Measurements from ENCODE around the gene CACNA1G.

Gene CACNA1G

DNA sequence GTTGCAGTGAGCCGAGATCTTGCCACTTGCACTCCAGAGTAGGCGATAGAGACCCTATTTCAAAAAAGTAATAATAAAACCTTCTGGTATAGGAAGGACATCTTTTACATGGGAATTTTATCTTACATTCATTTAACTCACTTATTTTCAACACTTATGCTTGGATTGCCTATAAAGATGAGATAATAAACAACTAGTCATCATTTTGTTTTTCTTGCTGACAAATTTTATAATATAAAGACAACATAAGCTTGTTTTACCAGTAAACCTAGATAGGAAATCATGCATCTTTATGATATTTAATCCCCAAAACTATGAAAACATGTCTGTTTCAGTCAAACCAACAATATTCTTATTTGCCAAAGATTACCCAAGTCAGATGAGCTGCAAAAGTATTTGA is 91.1 kb downstream of the CACNA1G start:
- DNase-seq (ENCODE audit: low read depth in 2 of 2) = no peak

DNA sequence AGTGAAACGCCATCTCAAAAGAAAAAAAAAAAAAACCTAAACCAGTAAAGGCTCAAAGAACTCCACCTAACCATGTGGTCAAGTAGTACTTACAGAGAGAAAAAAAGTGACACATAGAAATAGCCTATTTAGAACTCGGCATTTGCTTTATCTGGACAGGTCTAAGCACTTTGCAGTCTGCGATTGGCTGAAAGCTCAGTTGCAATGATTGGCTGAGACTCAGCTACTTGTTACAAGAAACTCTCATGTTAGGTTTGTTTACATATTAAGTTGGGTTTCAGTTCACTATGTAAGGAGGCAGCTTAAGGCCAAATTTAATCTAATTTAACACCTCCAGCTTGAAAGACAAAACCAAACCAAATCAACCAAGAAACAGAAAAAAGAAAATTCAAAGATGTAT is 93.2 kb downstream of the CACNA1G start:
- no peak for DNase-seq (ENCODE audit: low read depth in 2 of 2)

DNA sequence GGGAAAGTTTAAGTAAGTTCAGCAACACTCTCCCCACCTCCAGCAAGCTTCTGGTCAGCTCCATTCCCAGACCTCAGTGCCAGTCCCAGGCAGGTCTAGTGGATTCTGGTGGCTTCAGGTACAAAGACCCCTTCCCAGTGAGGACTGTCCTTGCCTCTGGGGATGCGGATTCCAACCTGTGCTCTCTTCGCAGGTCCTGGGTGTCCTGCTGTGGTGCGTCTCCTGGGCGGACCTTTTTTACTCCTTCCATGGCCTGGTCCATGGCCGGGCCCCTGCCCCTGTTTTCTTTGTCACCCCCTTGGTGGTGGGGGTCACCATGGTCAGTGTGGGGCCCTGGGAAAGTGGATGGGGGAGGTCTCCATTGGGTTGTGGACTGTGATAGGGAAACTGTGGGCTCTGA is 96.0 kb downstream of the CACNA1G start:
- DNase-seq (ENCODE audit: low read depth in 2 of 2) = no peak

DNA sequence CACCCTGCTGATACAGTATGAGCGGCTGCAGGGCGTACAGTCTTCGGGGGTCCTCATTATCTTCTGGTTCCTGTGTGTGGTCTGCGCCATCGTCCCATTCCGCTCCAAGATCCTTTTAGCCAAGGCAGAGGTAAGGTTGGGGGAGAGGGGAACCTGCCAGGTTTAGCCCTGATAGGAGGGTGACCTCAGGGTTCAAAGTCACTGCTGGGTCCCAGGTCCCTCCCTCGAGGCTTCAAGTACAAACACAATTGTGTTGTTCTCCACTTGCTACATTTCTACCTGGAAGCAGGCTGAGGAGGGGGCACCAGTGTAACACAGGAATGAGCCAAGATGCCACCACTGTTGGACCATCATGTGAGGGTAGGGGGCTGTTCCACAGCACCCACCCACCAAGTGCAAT is 96.5 kb downstream of the CACNA1G start:
- DNase-seq (ENCODE audit: low read depth in 2 of 2) = no peak

DNA sequence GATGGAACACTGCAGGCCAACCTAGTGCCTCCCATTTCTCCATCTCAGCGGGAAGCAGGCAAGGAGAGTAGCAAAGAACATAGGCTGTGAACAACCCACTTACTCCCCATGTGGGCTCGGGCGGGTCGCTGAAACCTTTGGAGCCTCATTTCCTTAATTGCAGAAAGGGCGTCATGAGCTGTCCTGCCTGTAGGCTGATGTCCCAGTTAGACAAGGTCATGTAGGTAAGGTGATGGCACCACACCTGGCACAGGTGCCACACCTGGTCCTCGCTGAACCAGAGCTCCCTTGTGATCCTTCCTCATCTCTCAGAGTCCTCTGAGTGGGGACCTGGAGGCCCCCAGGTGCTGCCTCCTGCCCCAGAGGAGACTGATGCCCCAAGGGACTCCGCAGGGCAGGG is 97.1 kb downstream of the CACNA1G start:
- DNase-seq (ENCODE audit: low read depth in 2 of 2) = no peak

DNA sequence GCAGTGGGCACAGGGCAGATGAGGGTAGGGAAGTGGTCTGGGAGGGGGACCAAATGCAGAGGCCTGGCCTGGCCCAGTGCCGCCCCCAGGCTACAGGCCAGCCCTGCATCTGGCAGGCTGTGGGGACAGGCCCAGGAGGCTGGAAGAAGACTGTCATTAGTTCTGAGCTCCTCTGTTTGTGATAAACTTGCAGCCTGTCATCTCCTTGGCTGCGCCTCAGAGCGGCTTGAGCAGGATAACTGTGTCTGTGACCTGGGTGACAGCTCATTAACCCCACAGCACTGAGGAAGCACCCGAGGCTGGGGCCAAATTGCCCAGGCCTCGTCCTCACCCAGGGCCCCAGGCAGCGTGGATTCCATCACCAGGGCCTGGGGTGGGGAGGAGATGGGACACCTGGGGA is 98.1 kb downstream of the CACNA1G start:
- no peak for DNase-seq (ENCODE audit: low read depth in 2 of 2)

DNA sequence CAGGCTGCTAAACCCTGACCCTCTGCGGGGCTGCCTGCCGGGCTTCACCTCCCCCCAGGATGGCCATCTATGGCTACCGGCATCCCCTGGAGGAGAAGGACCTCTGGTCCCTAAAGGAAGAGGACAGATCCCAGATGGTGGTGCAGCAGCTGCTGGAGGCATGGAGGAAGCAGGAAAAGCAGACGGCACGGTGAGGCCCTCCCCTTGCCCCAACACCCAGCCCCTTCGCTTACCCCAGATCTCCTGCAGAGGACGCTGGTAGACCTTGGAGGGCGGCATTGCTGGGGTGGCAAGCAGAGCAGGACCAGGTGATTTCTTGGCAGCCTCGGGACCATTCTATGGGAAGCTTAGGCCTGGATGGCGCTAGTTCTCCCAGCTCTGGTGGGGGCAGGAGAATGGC is 98.7 kb downstream of the CACNA1G start:
- no peak for DNase-seq (ENCODE audit: low read depth in 2 of 2)

DNA sequence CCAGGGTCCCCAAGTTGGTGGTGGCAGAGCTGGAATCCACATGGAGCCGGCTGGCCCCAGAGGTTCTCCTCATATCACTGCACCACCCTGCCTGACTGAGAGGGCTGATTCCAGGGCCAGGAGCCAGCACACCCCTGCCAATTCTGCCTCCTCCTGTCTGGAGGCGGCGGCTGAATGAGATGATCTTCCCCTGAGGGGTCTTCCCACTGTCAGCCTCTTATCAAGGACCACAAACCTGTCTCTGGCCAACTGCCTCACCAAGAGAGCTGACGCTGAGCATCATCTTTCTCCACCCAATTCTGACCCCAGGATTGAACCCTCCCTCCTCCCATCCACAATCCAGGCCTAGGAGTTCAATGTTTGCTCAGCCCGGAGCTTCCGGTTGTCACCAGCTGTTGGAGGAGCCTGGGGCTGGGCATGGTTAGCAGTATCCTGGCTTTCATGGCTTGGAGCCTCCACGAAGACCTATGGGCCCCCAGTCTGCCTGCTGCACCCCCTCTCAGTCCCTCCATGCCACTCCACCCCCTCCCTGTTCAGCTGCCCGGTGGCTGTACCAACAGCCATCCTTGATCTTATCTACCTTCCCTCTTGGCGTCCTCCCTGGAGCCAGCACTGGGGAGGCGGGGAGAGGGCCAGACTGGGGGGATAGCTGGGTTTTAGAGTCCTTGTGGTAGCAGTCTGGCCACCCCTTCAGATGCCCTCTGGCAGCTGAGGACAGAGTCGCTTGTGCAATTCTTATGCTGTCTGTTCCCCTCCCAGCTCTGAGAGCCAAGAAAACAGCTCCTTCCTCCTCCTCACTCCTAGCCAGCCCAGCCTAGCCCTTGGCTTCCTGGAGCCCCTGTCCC is 99.7 kb downstream of the CACNA1G start:
- DNase-seq (ENCODE audit: low read depth in 2 of 2) = no peak

DNA sequence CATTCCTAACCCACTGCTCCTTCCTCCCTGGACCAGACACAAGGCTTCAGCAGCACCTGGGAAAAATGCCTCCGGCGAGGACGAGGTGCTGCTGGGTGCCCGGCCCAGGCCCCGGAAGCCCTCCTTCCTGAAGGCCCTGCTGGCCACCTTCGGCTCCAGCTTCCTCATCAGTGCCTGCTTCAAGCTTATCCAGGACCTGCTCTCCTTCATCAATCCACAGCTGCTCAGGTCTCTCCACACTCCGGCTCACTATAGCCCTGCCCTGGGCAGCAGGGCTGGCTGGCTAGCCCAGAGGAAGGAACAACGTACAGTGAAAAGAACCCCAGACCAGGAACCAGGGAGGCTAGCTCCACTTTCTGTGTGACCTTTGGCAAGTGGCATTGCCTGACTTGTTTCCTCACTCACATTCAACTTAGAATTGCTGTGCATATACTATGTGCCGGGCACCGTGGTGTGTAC is 100.4 kb downstream of the CACNA1G start:
- no peak for DNase-seq (ENCODE audit: low read depth in 2 of 2)

DNA sequence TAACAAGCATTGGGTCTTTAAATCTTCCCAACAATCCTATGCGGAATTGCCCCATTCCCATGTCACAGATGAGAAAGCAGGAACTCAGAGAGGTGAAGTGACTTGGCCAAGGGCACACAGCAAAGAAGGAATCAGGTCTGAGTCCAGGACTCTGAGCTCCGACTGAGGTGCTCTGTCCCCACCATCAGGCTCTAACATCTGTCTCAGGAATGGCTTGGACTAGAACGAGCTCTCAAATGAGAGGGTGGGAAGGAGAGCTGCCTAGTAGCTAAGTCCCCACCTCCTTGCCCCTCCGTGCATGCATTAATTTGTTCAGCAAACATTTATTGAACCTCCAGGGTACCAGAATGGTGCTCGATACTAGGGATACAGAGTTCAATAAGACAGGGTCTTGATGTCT is 100.8 kb downstream of the CACNA1G start:
- no peak for DNase-seq (ENCODE audit: low read depth in 2 of 2)

DNA sequence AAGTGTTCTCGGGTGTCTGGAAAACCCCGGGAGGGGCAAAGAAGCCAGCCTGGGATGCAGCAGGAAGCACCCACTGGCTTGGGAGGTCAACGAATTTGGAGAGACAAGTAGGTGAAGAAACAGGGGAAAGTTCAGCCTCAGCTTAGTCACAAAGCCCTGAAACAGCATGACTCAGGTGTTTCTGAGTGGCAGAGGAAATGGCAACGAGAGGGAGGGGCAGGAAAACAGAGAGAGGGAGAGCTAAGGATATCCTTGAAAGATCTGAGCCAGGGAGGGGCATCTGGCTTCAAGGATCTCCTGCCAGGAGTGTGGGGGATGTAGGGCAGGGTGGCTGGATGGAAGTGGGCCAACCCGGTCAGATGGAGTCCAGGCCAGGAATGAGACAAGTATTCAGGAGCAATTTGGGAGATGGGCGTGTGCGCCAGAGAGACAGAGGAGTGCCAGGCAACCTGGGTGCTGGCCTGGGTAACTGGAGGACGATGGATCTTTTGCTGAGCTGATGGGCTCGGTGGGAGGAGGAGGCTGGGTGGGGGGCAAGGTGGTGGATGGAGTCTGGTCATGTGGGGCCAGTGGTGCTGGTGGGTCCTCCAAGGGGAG is 101.4 kb downstream of the CACNA1G start:
- peak; percentile 6 to 32 for DNase-seq (ENCODE audit: low read depth in 2 of 2)

DNA sequence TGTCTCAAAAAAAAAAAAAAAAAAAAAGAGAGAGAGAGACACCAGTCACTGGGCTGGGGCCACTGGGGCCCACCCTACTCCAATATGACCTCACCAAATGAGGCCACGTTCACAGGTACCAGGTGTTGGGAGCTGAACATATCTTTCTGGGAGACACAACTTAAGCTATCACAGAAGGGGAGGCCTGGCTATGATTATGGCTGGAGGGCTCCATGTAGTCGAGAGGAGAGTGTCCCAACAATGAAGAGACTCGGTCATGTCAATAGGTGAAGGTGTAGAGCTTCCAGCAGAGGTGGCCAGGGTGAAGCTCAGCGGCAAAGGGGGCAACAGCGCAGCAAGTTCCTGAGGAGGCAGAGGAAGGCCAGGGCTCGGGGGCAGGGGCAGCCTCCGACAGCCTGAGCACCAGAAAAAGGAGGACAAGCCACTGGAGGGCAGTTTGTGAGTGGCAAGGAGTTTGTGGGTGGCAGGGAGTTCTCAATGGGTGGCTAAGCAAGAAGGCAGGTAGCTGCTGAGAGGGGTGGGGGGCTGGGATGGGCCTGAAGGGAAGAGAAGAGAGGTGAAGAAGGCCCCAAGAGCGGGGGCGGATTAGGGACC is 102.2 kb downstream of the CACNA1G start:
- DNase-seq (ENCODE audit: low read depth in 2 of 2) = no peak

DNA sequence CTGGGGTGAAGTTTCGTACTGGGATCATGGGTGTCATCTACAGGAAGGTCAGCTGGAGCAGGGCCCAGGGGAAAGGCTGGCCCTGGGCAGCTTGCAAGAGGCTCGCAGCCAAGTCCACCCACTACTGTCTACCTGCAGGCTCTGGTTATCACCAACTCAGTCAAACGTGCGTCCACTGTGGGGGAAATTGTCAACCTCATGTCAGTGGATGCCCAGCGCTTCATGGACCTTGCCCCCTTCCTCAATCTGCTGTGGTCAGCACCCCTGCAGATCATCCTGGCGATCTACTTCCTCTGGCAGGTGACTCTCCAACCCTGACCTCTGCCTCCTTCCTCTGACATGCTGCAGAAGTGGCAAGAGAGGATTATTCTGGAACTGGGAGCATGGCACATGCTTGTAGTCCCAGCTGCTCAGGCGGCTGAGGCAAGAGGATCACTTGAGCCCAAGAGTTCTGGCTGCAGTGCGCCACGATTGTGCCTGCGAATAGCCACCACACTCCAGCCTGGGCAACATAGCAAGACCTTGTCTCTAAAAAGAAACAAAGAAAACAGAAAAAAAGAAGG is 103.4 kb downstream of the CACNA1G start:
- no peak for DNase-seq (ENCODE audit: low read depth in 2 of 2)

DNA sequence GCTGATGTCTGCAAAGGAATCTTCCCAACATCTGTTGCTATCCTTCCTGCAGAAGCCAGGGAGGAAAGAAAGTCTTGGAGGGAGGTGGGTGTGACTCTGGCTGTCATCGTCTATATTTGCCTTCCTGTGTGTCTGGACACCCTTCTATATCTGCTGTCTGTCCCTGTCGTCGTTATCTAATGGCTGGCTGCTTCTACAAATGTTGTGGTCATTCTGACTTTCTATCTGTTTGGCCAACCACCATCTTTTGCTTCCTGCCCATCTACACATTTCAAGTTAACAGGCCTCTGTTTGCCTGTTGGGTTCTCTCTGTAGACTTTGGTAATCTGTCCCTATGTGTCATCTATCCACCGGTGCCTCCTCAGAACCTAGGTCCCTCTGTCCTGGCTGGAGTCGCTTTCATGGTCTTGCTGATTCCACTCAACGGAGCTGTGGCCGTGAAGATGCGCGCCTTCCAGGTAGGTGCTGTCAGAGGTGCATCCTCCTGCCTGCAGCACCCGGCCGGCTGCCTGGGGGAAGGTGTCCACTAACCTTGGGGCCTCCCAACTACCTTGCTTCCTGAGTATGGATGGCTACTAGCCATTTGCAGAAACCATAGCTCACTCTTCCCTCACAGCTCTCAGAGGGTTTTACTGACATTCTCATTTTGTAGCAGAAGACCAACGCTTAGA is 104.4 kb downstream of the CACNA1G start:
- no peak for DNase-seq (ENCODE audit: low read depth in 2 of 2)

DNA sequence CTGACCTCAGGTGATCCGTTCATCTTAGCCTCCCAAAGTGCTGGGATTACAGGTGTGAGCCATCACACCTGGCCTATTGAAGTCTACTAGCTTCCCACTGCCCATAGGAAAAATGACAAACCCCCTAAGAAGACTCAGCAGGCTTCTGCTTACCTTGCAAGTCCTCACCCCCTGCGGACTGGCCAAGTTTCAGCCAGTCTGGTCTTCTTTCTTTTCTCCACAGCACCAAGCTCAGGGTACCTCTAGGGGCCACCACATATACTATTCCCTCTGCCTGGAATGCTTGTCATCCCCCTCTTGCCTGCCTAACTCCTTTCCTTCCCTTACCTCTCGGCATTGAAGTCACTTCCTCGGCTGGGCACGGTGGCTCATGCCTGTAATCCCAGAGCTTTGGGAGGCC is 105.3 kb downstream of the CACNA1G start:
- DNase-seq (ENCODE audit: low read depth in 2 of 2) = no peak

DNA sequence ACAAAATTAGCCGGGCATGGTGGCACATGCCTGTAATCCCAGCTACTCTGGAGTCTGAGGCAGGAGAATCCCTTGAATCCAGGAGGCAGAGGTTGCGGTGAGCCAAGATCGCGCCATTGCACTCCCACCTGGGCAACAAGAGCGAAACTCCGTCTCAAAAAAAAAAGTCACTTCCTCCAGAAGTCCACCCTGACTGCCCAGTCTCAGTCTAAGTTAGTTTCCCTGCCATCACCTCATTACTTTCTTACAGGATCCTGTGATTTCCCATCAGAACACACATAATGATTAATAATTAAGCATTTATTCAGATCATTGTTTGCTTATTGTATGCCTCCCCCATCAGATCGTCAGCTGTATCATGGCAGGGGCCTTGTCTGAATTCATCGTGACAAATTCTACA is 105.8 kb downstream of the CACNA1G start:
- no peak for DNase-seq (ENCODE audit: low read depth in 2 of 2)

DNA sequence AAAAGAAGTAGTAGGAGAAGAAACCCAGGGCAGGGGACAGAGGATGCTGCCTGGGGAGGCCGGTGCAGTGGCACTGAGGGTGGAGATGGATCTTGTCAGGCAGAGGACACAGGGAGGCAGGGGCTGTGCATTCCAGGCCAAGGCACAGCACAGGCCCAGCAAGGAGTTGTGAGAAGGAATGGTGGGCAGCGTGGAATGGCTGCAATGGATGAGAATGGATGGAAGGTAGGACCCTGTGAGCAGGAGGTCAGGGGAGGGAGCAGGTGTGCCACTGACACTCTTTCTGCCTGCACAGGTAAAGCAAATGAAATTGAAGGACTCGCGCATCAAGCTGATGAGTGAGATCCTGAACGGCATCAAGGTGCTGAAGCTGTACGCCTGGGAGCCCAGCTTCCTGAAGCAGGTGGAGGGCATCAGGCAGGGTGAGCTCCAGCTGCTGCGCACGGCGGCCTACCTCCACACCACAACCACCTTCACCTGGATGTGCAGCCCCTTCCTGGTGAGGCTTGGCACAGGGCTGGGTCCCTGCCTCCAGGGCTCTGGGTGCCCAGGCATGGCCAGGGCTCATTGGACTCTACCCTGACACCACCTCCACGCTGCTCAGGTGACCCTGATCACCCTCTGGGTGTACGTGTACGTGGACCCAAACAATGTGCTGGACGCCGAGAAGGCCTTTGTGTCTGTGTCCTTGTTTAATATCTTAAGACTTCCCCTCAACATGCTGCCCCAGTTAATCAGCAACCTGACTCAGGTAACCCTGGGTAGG is 106.9 kb downstream of the CACNA1G start:
- DNase-seq (ENCODE audit: low read depth in 2 of 2) = no peak

DNA sequence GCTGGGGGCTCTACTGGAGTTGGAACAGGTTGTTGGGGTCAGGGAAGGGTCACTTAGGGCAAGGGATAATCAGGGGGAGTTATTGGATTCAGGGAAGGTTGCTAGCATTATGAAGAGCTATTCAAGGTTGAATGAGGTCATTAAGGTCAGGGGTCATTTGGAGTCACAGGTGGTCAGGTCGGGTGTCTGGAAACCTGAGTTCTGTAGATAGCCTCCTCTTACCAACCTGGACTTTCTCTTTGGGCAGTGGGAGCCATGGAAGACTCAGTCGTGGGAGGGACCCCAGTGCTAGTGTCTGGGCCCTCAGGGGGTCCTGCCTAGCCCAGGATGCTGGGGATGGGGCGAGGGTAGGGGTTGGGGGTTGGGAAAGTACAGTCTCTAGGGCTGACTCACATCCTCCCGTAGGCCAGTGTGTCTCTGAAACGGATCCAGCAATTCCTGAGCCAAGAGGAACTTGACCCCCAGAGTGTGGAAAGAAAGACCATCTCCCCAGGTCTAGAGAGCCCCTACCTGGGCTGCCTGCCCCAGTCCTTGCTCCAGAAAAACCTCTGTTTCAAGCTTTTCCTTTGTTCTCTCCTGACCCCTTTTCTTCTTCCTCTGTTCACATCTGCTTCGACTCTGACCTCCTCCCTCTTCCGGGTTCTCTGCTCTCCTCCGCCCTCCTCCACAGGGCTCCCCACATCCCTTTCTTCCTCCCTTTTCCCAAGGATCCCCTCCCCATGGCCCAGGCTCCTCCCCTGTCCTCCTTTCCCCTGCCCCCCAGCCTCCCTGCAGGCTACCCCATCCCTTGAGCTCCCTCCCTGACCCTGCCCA is 107.7 kb downstream of the CACNA1G start:
- no peak for DNase-seq (ENCODE audit: low read depth in 2 of 2)

DNA sequence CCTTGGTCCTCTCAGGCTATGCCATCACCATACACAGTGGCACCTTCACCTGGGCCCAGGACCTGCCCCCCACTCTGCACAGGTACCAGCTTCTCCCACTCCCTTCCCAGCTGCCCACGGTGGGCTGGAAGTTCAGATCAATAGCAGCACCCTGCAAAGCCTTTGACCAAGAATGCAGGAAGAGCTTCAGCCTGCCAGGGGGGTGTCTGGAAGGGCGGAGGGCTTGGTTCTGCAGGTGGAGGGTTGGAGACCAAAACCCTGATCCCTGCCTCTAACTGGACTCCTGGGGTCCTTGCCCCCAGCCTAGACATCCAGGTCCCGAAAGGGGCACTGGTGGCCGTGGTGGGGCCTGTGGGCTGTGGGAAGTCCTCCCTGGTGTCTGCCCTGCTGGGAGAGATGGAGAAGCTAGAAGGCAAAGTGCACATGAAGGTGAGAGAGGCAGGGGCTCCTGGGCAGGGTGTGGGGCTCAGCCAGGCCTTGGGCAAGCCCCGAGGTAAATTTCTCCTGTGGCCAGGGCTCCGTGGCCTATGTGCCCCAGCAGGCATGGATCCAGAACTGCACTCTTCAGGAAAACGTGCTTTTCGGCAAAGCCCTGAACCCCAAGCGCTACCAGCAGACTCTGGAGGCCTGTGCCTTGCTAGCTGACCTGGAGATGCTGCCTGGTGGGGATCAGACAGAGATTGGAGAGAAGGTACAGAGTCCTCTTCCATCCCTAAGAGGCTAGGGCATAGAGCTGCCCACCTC is 108.5 kb downstream of the CACNA1G start:
- no peak for DNase-seq (ENCODE audit: low read depth in 2 of 2)

DNA sequence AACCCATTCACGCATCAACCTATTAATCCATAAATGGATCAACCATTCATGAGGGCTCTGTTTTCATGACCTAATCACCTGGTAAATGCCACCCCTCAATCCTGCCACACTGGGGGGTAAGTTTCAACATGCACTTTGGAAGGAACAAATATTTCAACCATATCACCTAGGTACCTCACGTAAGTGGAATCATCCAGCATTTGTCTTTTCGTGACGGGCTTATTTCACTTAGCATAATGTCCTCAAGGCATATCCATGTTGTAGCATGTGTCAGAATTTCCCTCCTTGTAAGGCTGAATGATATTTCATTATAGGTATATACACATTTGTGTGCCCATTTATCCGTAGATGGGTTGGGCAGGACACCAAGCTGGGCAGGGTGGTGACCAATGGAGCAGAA is 111.6 kb downstream of the CACNA1G start:
- DNase-seq (ENCODE audit: low read depth in 2 of 2) = no peak
